HG03378 (cell line): ENCODE data around the gene CDAN1.

Source experiments
- ATAC-seq: cut with Tn5 transposase; IDR thresholded peaks from one replicate; pipeline ENCODE4 v1.9.1; 2021; ENCODE audit warnings: mild to moderate bottlenecking, moderate library complexity; ENCODE audit not compliant: unreplicated experiment

Gene CDAN1

GRCh38 chr15:42675021-42675420 is 61.9 kb downstream of the CDAN1 start:
- ATAC-seq = no peak

DNA sequence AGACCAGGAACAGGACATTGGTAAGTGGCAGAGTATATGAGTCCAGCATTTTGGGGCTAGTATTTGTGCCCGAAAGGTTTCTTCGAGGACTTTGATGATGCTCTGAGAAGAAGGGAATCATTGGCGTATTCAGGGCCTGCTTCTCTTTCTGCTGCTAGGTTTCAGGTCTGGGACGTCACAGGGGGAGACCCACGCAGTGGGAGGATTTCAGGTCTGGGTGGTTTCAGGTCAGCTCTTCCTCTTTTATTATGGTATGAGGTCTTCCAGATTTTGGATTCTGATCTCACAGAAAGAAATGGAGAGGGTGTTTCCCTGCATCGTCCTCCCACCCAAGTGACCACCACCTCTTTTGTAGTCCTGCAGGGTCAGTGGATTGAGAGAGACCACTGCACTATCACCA is 62.5 kb downstream of the CDAN1 start:
- no peak for ATAC-seq
